HL-60 (cell line): ENCODE measurements around the gene PUM2.

ENCODE experiments used
- CTCF ChIP-seq: IDR thresholded peaks from one replicate; pipeline ENCODE4 v1.5.1; 2011; ENCODE audit warnings: low read length, control low read depth, inconsistent platforms; ENCODE audit not compliant: insufficient read depth
- GABPA ChIP-seq: IDR thresholded peaks from 2 replicates; pipeline ENCODE4 v1.6.1; 2012; ENCODE audit warnings: low read depth
- POLR2AphosphoS5 ChIP-seq: IDR thresholded peaks from 2 replicates; pipeline ENCODE4 v1.6.1; 2012; ENCODE audit warnings: low read depth
- REST ChIP-seq: IDR thresholded peaks from 2 replicates; pipeline ENCODE4 v1.6.1; 2012; ENCODE audit warnings: low read depth; ENCODE audit not compliant: insufficient replicate concordance

DNA sequence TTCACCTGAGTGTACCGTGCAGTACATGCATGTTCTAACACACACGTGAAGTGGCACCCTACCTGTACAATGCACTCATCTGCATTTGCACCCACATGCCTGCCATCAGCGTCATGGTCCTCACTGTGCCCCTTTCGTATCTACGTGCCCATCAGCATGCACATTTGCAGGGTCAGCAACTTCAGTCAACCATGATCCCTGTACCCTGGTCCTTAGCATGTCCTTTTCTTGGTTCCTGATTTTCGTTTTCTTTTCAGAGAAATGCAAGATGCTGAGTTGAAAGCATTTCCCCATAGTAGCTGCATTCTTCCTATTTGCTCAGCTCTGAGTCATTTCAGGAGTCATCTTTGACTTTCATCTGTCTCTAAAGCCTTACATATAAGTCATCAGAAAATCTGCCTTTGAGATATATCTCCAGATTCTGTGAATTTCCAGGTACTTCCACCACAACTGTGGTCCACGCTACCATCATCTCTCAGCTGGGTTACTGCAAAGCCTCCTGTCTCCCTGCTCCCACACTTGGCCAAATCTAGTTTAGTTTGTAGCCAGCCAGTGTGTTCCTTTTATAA is 14.7 kb upstream of the PUM2 start:
- TF ChIP-seq CTCF (no peak), REST (no peak), POLR2AphosphoS5 (no peak), GABPA (no peak)
